CD14-positive monocyte (primary cell): Measurements from ENCODE around the gene FANCG. TPM values are rescaled to one million over a fixed set of nuclear protein-coding genes. Genes with fewer than 3 reads are reported as not detected.

Experiments
- DNase-seq, 3 donors: peaks; one replicate each; pipeline ENCODE4 v3.0.0-alpha.2; 2011 to 2022
- H2AFZ ChIP-seq: 2 replicates; pipeline ENCODE4 v1.6.0; 2012; ENCODE audit warnings: mild to moderate bottlenecking, low read depth, low read length, inconsistent platforms; ENCODE audit not compliant: insufficient read depth, poor library complexity, severe bottlenecking
- H3K27ac ChIP-seq, 2 donors: 1 replicate in 1 of 2; 2 replicates in 1 of 2; pipeline ENCODE4 v1.5.1; 2012 to 2013; ENCODE audit warnings: low read length in 2 of 2, control low read depth in 1 of 2, inconsistent platforms in 1 of 2, low read depth in 1 of 2, mild to moderate bottlenecking in 1 of 2
- H3K27me3 ChIP-seq, 2 donors: one replicate each; pipeline versions ENCODE4 v1.6.0 to v1.6.1; 2011 to 2013; ENCODE audit warnings: low read length in 2 of 2; ENCODE audit not compliant: control insufficient read depth in 2 of 2, insufficient read depth in 2 of 2
- H3K36me3 ChIP-seq, 2 donors: replicated peaks in 1 of 2; 1 replicate in 1 of 2; 2 replicates in 1 of 2; pipeline versions ENCODE4 v1.5.1 to v1.6.1; 2012 to 2013; ENCODE audit warnings: low read length in 2 of 2, control low read depth in 1 of 2, inconsistent platforms in 1 of 2, mild to moderate bottlenecking in 1 of 2; ENCODE audit not compliant: insufficient read depth in 2 of 2, control insufficient read depth in 1 of 2
- H3K4me1 ChIP-seq, 2 donors: 1 replicate in 1 of 2; 2 replicates in 1 of 2; pipeline versions ENCODE4 v1.5.1 to v1.6.1; 2012 to 2013; ENCODE audit warnings: low read length in 2 of 2, control low read depth in 1 of 2, inconsistent platforms in 1 of 2, mild to moderate bottlenecking in 1 of 2, moderate library complexity in 1 of 2; ENCODE audit not compliant: insufficient read depth in 2 of 2, control insufficient read depth in 1 of 2
- H3K4me2 ChIP-seq: replicated peaks from 2 replicates; pipeline ENCODE3; 2012; ENCODE audit warnings: low read length, moderate library complexity, mild to moderate bottlenecking; ENCODE audit not compliant: poor library complexity, severe bottlenecking; ENCODE audit errors: extremely low read depth
- H3K4me3 ChIP-seq, 3 experiments: fragments of 200-600 bp in 1 of 3; sonication (generic) in 1 of 3; replicated peaks in 1 of 3; 1 replicate in 2 of 3; 2 replicates in 1 of 3; pipeline ENCODE4 v1.5.1; 2011 to 2013; ENCODE audit warnings: low read length in 3 of 3, mild to moderate bottlenecking in 3 of 3, control low read depth in 2 of 3, low read depth in 2 of 3, inconsistent platforms in 1 of 3, moderate library complexity in 1 of 3
- H3K79me2 ChIP-seq: 2 replicates; pipeline ENCODE4 v1.6.0; 2012; ENCODE audit warnings: mild to moderate bottlenecking, control low read depth, inconsistent platforms, low read length, moderate library complexity; ENCODE audit not compliant: insufficient read depth
- H3K9ac ChIP-seq: 2 replicates; pipeline ENCODE4 v1.6.0; 2017; ENCODE audit warnings: low read length, mild to moderate bottlenecking; ENCODE audit not compliant: insufficient read depth, poor library complexity, severe bottlenecking
- H3K9me3 ChIP-seq, 2 donors: replicated peaks in 1 of 2; 1 replicate in 1 of 2; 2 replicates in 1 of 2; pipeline versions ENCODE4 v1.5.1 to v1.6.1; 2012 to 2013; ENCODE audit warnings: low read length in 2 of 2, control low read depth in 1 of 2; ENCODE audit not compliant: control insufficient read depth in 1 of 2, insufficient read depth in 1 of 2
- H4K20me1 ChIP-seq: 2 replicates; pipeline ENCODE4 v1.6.0; 2012; ENCODE audit warnings: mild to moderate bottlenecking, low read length, control low read depth, moderate library complexity; ENCODE audit not compliant: insufficient read depth
- H3K27ac Mint-ChIP-seq, 7 donors: one replicate each; pipeline ENCODE4 v1.8.0; 2020; ENCODE audit warnings: mild to moderate bottlenecking in 7 of 7, mixed read lengths in 7 of 7, moderate library complexity in 6 of 7, inconsistent platforms in 2 of 7
- H3K27me3 Mint-ChIP-seq, 3 donors: one replicate each; pipeline ENCODE4 v1.8.0; 2021 to 2022; ENCODE audit warnings: low read depth in 3 of 3, mild to moderate bottlenecking in 3 of 3, mixed read lengths in 3 of 3, moderate library complexity in 3 of 3, inconsistent platforms in 1 of 3
- H3K36me3 Mint-ChIP-seq, 2 donors: one replicate each; pipeline ENCODE4 v1.8.0; 2020; ENCODE audit warnings: mixed read lengths in 2 of 2, inconsistent platforms in 1 of 2, mild to moderate bottlenecking in 1 of 2
- H3K4me1 Mint-ChIP-seq: one replicate; pipeline ENCODE4 v1.8.0; 2020; ENCODE audit warnings: mild to moderate bottlenecking, mixed read lengths
- H3K4me3 Mint-ChIP-seq, 2 donors: one replicate each; pipeline ENCODE4 v1.8.0; 2020; ENCODE audit warnings: mild to moderate bottlenecking in 2 of 2, mixed read lengths in 2 of 2, moderate library complexity in 1 of 2
- H3K9me3 Mint-ChIP-seq, 7 donors: one replicate each; pipeline ENCODE4 v1.8.0; 2020 to 2022; ENCODE audit warnings: mixed read lengths in 7 of 7, mild to moderate bottlenecking in 6 of 7, moderate library complexity in 6 of 7, inconsistent platforms in 2 of 7
- CTCF ChIP-seq: fragments of 200-600 bp; IDR thresholded peaks from one replicate; pipeline ENCODE4 v1.8.0; 2022; ENCODE audit warnings: antibody characterized with exemption, mild to moderate bottlenecking
- WGBS: methylation state at CpG from one replicate; pipeline ENCODE4 v1.1.5; 2013; ENCODE audit warnings: missing lambda C conversion rate; ENCODE audit not compliant: insufficient coverage; 5-methylcytosine and 5-hydroxymethylcytosine counted together
- intact Hi-C, 2 donors: fragments of 100-400 bp; cut with micrococcal nuclease; formaldehyde crosslinking; loops; one replicate each; pipeline versions ENCODE4 v1.15.0 to v1.15.1; 2023
- polyA plus RNA-seq, 3 donors: library from polyadenylated mRNA; depleted of rRNA in 1 of 3; unstranded in 2 of 3; stranded (reverse) in 1 of 3; fragments of 300-500 nt in 2 of 3; fragments of >200 nt in 1 of 3; fragmentation: Illumina TruSeq in 2 of 3; gene quantifications; 1 replicate in 2 of 3; 2 replicates in 1 of 3; pipeline ENCODE4 v1.2.3, GENCODE V29; 2012 to 2021

Gene FANCG
- polyA plus RNA-seq, 3 donors: 2.0 to 7.0 (median 2.5) TPM

- Histone ChIP-seq H3K9ac (no peak overlapping the region), H2AFZ (no peak overlapping the region), H3K27ac (peak overlapping the region in 1 of 2 donors; percentile 6), H3K27me3 (no peaks in the 10 kb centered on the region), H3K79me2 (peaks cover 63% of the 10 kb centered on the region), H3K36me3 (peaks cover 42 to 53% of the 10 kb centered on the region in 2 donors), H3K4me3 (no peak overlapping the region), H4K20me1 (peaks cover 77% of the 10 kb centered on the region), H3K4me2 (no peak overlapping the region), H3K4me1 (peaks cover 22 to 29% of the 10 kb centered on the region in 2 donors), H3K9me3 (no peaks in the 10 kb centered on the region)
- no peaks in the 10 kb centered on the region for H3K9me3 Mint-ChIP-seq
- no peak overlapping the region for H3K27ac Mint-ChIP-seq
- DNase-seq: no peak
- peaks cover 0 to 2% (median 0%) of the 10 kb centered on the region in 3 donors for H3K27me3 Mint-ChIP-seq
- no peak overlapping the region for H3K4me3 Mint-ChIP-seq
- TF ChIP-seq CTCF: no peak
- H3K36me3 Mint-ChIP-seq: peaks cover 43 to 54% of the 10 kb centered on the region in 2 donors
- H3K4me1 Mint-ChIP-seq: peaks cover 30% of the 10 kb centered on the region
- WGBS: 100% methylated on average over 2 of the region's 4 CpGs
- intact Hi-C loops: no loop called here
Measured at GRCh38 chr9:35069020-35069419, 10.7 kb downstream of the FANCG start.

DNA sequence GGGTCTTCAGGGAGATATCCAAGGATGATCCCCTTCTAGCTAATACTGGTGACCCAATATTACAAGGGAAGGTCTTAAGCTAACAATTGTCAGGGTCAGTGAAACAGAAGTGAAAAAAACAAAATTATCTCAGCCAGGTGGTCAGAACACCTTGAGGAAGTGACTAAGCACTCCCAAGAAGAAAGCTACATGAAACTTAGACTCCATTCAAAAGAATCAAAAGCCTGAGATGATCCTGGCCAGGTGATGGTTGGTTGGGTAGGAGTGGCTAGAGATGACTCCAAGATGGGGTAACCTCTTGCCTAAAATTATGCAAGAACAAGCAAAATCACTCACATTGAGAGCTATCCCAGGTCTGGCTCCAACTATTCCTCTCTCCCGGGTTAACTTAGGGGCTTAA, 12.7 kb downstream of the FANCG start:
- H4K20me1 ChIP-seq: peaks cover 96% of the 10 kb centered on the region
- Mint-ChIP-seq H3K27me3 (peaks cover 0 to 2% (median 0%) of the 10 kb centered on the region in 3 donors), H3K36me3 (peaks cover 63 to 73% of the 10 kb centered on the region in 2 donors)

More for the DNA sequence above, 12.7 kb downstream of the FANCG start:
- TF ChIP-seq CTCF: no peak
- H3K4me1 ChIP-seq: peaks cover 17 to 22% of the 10 kb centered on the region in 2 donors
- peaks cover 62 to 73% of the 10 kb centered on the region in 2 donors for H3K36me3 ChIP-seq
- intact Hi-C loops: no loop called here
- H3K9me3 Mint-ChIP-seq: no peaks in the 10 kb centered on the region
- peaks cover 63% of the 10 kb centered on the region for H3K79me2 ChIP-seq
- no peak overlapping the region for H3K4me3 ChIP-seq
- H3K9me3 ChIP-seq: no peaks in the 10 kb centered on the region
- peak overlapping the region in 1 of 2 donors; percentile 22 for H3K27ac ChIP-seq
- no peaks in the 10 kb centered on the region for H3K27me3 ChIP-seq
- H3K4me2 ChIP-seq: no peak overlapping the region
- H2AFZ ChIP-seq: no peak overlapping the region
- no peak overlapping the region for H3K4me3 Mint-ChIP-seq
- H3K27ac Mint-ChIP-seq: peak overlapping the region in 1 of 7 donors; percentile 65
- DNase-seq: no peak
- peaks cover 28% of the 10 kb centered on the region for H3K4me1 Mint-ChIP-seq
- H3K9ac ChIP-seq: no peak overlapping the region
- WGBS: no CpG with 5 or more reads among the region's 1 CpG
